H1 (cell line): ENCODE data around the gene SV2B. TPM values are rescaled to one million over a fixed set of nuclear protein-coding genes. Genes with fewer than 3 reads are reported as not detected.

Source experiments
- CTCF ChIA-PET: fragments of 300-600 bp; sonication (Branson Sonifier 250); formaldehyde crosslinking; loops from one replicate; lab custom pipeline; 2021; ENCODE audit not compliant: partially characterized antibody; lab: Charles Lee
- POLR2A ChIA-PET: fragments of 300-600 bp; sonication (Branson Sonifier 250); formaldehyde crosslinking; loops from one replicate; lab custom pipeline; 2021; ENCODE audit warnings: inconsistent platforms; ENCODE audit not compliant: partially characterized antibody; lab: Charles Lee
- DNase-seq, 2 experiments: peaks; one replicate each; pipeline versions ENCODE4 v3.0.0 to v3.0.0-alpha.2; 2010 to 2022; ENCODE audit warnings: low spot score in 2 of 2, low read depth in 1 of 2, mixed read lengths in 1 of 2
- FAIRE-seq: peaks from 2 replicates; lab custom pipeline; 2011; peaks lifted over from hg19 to GRCh38; lab: Jason Lieb, UNC
- H2AFZ ChIP-seq: 2 replicates; pipeline ENCODE4 v1.8.1; 2012; ENCODE audit warnings: low read length, inconsistent platforms
- H2AK5ac ChIP-seq: 2 replicates; pipeline ENCODE4 v1.6.1; 2013; ENCODE audit warnings: low read depth, low read length
- H2BK120ac ChIP-seq: replicated peaks from 2 replicates; pipeline ENCODE3; 2013; ENCODE audit warnings: low read depth, low read length, inconsistent platforms
- H2BK12ac ChIP-seq: 2 replicates; pipeline ENCODE4 v1.6.1; 2013; ENCODE audit warnings: low read depth, low read length
- H2BK15ac ChIP-seq: 2 replicates; pipeline ENCODE4 v1.6.1; 2013; ENCODE audit warnings: low read length
- H2BK20ac ChIP-seq: 2 replicates; pipeline ENCODE4 v1.6.1; 2013; ENCODE audit warnings: low read length
- H2BK5ac ChIP-seq: 2 replicates; pipeline ENCODE4 v1.6.1; 2013; ENCODE audit warnings: low read depth, low read length
- H3K14ac ChIP-seq: 2 replicates; pipeline ENCODE4 v1.6.1; 2013; ENCODE audit warnings: inconsistent platforms; ENCODE audit not compliant: insufficient read length
- H3K18ac ChIP-seq: 2 replicates; pipeline ENCODE4 v1.6.1; 2013; ENCODE audit warnings: low read length; ENCODE audit errors: extremely low read depth
- H3K23ac ChIP-seq: 2 replicates; pipeline ENCODE4 v1.6.1; 2013; ENCODE audit warnings: inconsistent platforms; ENCODE audit not compliant: insufficient read length
- H3K23me2 ChIP-seq: 2 replicates; pipeline ENCODE4 v1.6.1; 2013; ENCODE audit warnings: low read depth, low read length
- H3K27ac ChIP-seq: 2 replicates; pipeline ENCODE4 v1.6.1; 2011; ENCODE audit warnings: low read depth, low read length, inconsistent platforms
- H3K27me3 ChIP-seq, 4 experiments: replicated peaks in 1 of 4; 1 replicate in 1 of 4; 2 replicates in 3 of 4; pipeline versions ENCODE4 v1.6.1 to v1.8.1; 2011 to 2013; ENCODE audit warnings: low read length in 3 of 4, mild to moderate bottlenecking in 3 of 4, inconsistent platforms in 2 of 4, mixed read lengths in 2 of 4, moderate library complexity in 1 of 4; ENCODE audit not compliant: control insufficient read depth in 3 of 4, insufficient read depth in 3 of 4; ENCODE audit errors: extremely low read depth in 1 of 4
- H3K36me3 ChIP-seq, 4 experiments: 2 replicates each; pipeline versions ENCODE4 v1.6.1 to v1.8.1; 2011 to 2013; ENCODE audit warnings: mild to moderate bottlenecking in 4 of 4, low read length in 3 of 4, moderate library complexity in 2 of 4, control low read depth in 1 of 4, inconsistent platforms in 1 of 4; ENCODE audit not compliant: insufficient read depth in 4 of 4, control insufficient read depth in 2 of 4
- H3K4ac ChIP-seq: replicated peaks from 2 replicates; pipeline ENCODE3; 2013; ENCODE audit warnings: low read length, low read depth, mixed read lengths, inconsistent platforms; ENCODE audit not compliant: insufficient read length
- H3K4me1 ChIP-seq, 4 experiments: replicated peaks in 1 of 4; 1 replicate in 1 of 4; 2 replicates in 3 of 4; pipeline versions ENCODE4 v1.6.1 to v1.8.1; 2011 to 2013; ENCODE audit warnings: low read length in 3 of 4, inconsistent platforms in 2 of 4, mixed read lengths in 1 of 4; ENCODE audit not compliant: insufficient read depth in 4 of 4, control insufficient read depth in 3 of 4
- H3K4me2 ChIP-seq, 2 experiments: 2 replicates each; pipeline versions ENCODE4 v1.6.1 to v1.8.1; 2011 to 2013; ENCODE audit warnings: low read depth in 2 of 2, low read length in 2 of 2, control low read depth in 1 of 2, inconsistent platforms in 1 of 2, mild to moderate bottlenecking in 1 of 2; ENCODE audit not compliant: insufficient read depth in 1 of 2
- H3K4me3 ChIP-seq, 4 experiments: fragments of 200-600, 300-600 bp in 1 of 4; sonication (generic), shearing (Covaris generic), sonication (Bioruptor Twin) in 1 of 4; 2 replicates each; pipeline versions ENCODE4 v1.5.1 to v1.8.1; 2011 to 2016; ENCODE audit warnings: low read length in 4 of 4, low read depth in 3 of 4, control low read depth in 2 of 4, inconsistent platforms in 2 of 4, mild to moderate bottlenecking in 2 of 4, mixed read lengths in 1 of 4, moderate library complexity in 1 of 4; ENCODE audit not compliant: insufficient read depth in 2 of 4; ENCODE audit errors: extremely low read depth in 1 of 4
- H3K56ac ChIP-seq: replicated peaks from 2 replicates; pipeline ENCODE3; 2013; ENCODE audit warnings: low read depth, mild to moderate bottlenecking, mixed read lengths, low read length, inconsistent platforms; ENCODE audit not compliant: insufficient read length
- H3K79me1 ChIP-seq: 2 replicates; pipeline ENCODE4 v1.6.1; 2013; ENCODE audit warnings: low read depth, low read length, control low read depth
- H3K79me2 ChIP-seq, 2 experiments: 2 replicates each; pipeline versions ENCODE4 v1.6.1 to v1.8.1; 2012 to 2013; ENCODE audit warnings: low read length in 2 of 2, mild to moderate bottlenecking in 2 of 2, inconsistent platforms in 1 of 2; ENCODE audit not compliant: insufficient read depth in 2 of 2, control insufficient read depth in 1 of 2
- H3K9ac ChIP-seq, 4 experiments: replicated peaks in 1 of 4; 1 replicate in 1 of 4; 2 replicates in 3 of 4; pipeline versions ENCODE4 v1.6.1 to v1.8.1; 2011 to 2013; ENCODE audit warnings: low read depth in 3 of 4, low read length in 3 of 4, control low read depth in 2 of 4, mild to moderate bottlenecking in 2 of 4, moderate library complexity in 2 of 4, inconsistent platforms in 1 of 4; ENCODE audit errors: extremely low read depth in 1 of 4
- H3K9me3 ChIP-seq, 2 experiments: 2 replicates each; pipeline versions ENCODE4 v1.6.1 to v1.8.1; 2012 to 2013; ENCODE audit warnings: mild to moderate bottlenecking in 2 of 2, moderate library complexity in 2 of 2, control low read depth in 1 of 2, inconsistent platforms in 1 of 2, low read depth in 1 of 2, low read length in 1 of 2, mixed read lengths in 1 of 2; ENCODE audit not compliant: insufficient read depth in 2 of 2
- H4K20me1 ChIP-seq, 2 experiments: replicated peaks in 1 of 2; 2 replicates each; pipeline versions ENCODE3 to v1.8.1; 2011 to 2013; ENCODE audit warnings: inconsistent platforms in 2 of 2, low read length in 2 of 2, mild to moderate bottlenecking in 1 of 2; ENCODE audit not compliant: insufficient read depth in 2 of 2, control insufficient read depth in 1 of 2
- H4K5ac ChIP-seq: 2 replicates; pipeline ENCODE4 v1.6.1; 2013; ENCODE audit warnings: low read length, low read depth, mixed read lengths, inconsistent platforms; ENCODE audit not compliant: insufficient read length
- H4K8ac ChIP-seq: 2 replicates; pipeline ENCODE4 v1.8.0; 2013; ENCODE audit warnings: mild to moderate bottlenecking, moderate library complexity, low read length, inconsistent platforms; ENCODE audit not compliant: insufficient read depth; ENCODE audit errors: extremely low read depth
- H4K91ac ChIP-seq: replicated peaks from 2 replicates; pipeline ENCODE3; 2013; ENCODE audit warnings: low read length, mixed read lengths, inconsistent platforms; ENCODE audit not compliant: insufficient read length
- CTBP2 ChIP-seq: IDR thresholded peaks from 2 replicates; pipeline ENCODE4 v1.7.0; 2011; ENCODE audit warnings: borderline replicate concordance, mild to moderate bottlenecking, moderate library complexity, mixed read lengths, low read length; ENCODE audit not compliant: insufficient read depth, insufficient read length
- CTCF ChIP-seq, 3 experiments: IDR thresholded peaks; 1 replicate in 2 of 3; 2 replicates in 1 of 3; pipeline versions ENCODE4 v1.5.1 to v1.6.1; 2011; ENCODE audit warnings: low read length in 3 of 3, mild to moderate bottlenecking in 3 of 3, inconsistent platforms in 2 of 3, low read depth in 1 of 3, moderate library complexity in 1 of 3; ENCODE audit not compliant: insufficient read depth in 1 of 3; ENCODE audit errors: control extremely low read depth in 1 of 3
- E2F6 ChIP-seq: IDR thresholded peaks from 2 replicates; pipeline ENCODE4 v1.6.1; 2012; ENCODE audit warnings: inconsistent platforms
- RAD21 ChIP-seq, 2 experiments: IDR thresholded peaks in 1 of 2; conservative IDR thresholded peaks in 1 of 2; 2 replicates each; pipeline ENCODE4 v1.6.1; 2011; ENCODE audit warnings: low read depth in 2 of 2, low read length in 2 of 2, improper control_type of control experiment in 1 of 2, inconsistent platforms in 1 of 2, mild to moderate bottlenecking in 1 of 2, moderate library complexity in 1 of 2
- TBP ChIP-seq: IDR thresholded peaks from 2 replicates; pipeline ENCODE4 v1.6.1; 2011; ENCODE audit warnings: low read depth, low read length, improper control_type of control experiment
- WGBS, 2 experiments: shearing (Covaris generic) in 1 of 2; methylation state at CpG; one replicate each; pipeline versions ENCODE4 v1.1.6 to v1.1.7; 2013 to 2015; ENCODE audit warnings: low lambda C conversion rate in 2 of 2, mixed read lengths in 2 of 2, inconsistent platforms in 1 of 2, low coverage in 1 of 2, missing lambda C conversion rate in 1 of 2; ENCODE audit not compliant: insufficient replicate concordance in 2 of 2, insufficient coverage in 1 of 2, insufficient read length in 1 of 2; ENCODE audit errors: extremely low coverage in 1 of 2, missing lambda C conversion rate in 1 of 2; 5-methylcytosine and 5-hydroxymethylcytosine counted together
- polyA plus RNA-seq, 7 experiments: library from polyadenylated mRNA; depleted of rRNA in 3 of 7; stranded (reverse) in 5 of 7; unstranded in 2 of 7; fragments of >200 nt in 5 of 7; fragments of 200-250 nt in 2 of 7; gene quantifications; 1 replicate in 5 of 7; 2 replicates in 1 of 7; 4 replicates in 1 of 7; pipeline versions ENCODE4 v1.2.1 to v1.2.3, GENCODE V29; 2011 to 2013; ENCODE audit warnings: missing spikeins in 2 of 7, mixed read lengths in 2 of 7
- total RNA-seq: library from RNA; stranded (reverse); fragmentation: NEBNext Ultra II Directional; extraction: Animal tissue kit (Norgen Biotek cat#: 25700); gene quantifications from 2 replicates; pipeline ENCODE4 v1.2.1, GENCODE V29; 2021

The SV2B gene
- total and polyA plus RNA-seq, 2 of the 8 experiments (the other 6 are each of a cell fraction or from before 2014, with no cell fraction given): 0.09 to 0.20 TPM

- 34% methylated on average over 9 of the region's 11 CpGs; no CpG with 5 or more reads in 1 of the 2 experiments for WGBS, 2 experiments
- Histone ChIP-seq H3K14ac (no peak overlapping the region), H3K56ac (no peak overlapping the region), H3K23ac (no peak overlapping the region), H2BK5ac (no peak overlapping the region), H3K79me2 (no peaks in the 10 kb centered on the region), H3K23me2 (no peaks in the 10 kb centered on the region), H3K4ac (no peak overlapping the region), H4K91ac (no peak overlapping the region), H4K20me1 (no peaks in the 10 kb centered on the region), H2BK12ac (no peak overlapping the region), H3K9ac (no peak overlapping the region), H2BK120ac (no peak overlapping the region), H2BK15ac (no peak overlapping the region), H3K4me3 (no peak overlapping the region), H3K79me1 (no peaks in the 10 kb centered on the region), H3K4me1 (no peaks in the 10 kb centered on the region), H3K27ac (no peak overlapping the region), H3K9me3 (no peaks in the 10 kb centered on the region), H3K36me3 (no peaks in the 10 kb centered on the region), H2AFZ (no peak overlapping the region), H4K5ac (no peak overlapping the region), H3K27me3 (peaks cover 0 to 3% (median 2%) of the 10 kb centered on the region in 4 experiments; a peak in 3 of 7 replicates), H2AK5ac (no peak overlapping the region), H3K18ac (no peak overlapping the region), H3K4me2 (no peak overlapping the region), H2BK20ac (no peak overlapping the region), H4K8ac (no peak overlapping the region)
- ChIA-PET POLR2A (no interaction called here), CTCF (interaction anchor here (0.6 to 4.3 kb wide), 43 partner anchors 9 to 780 kb away, joined by 3 to 27 read pairs (median 4); no protein-coding TSS in a partner anchor)
- peak; percentile 31 to 52 for DNase-seq
- peak; percentile 98 for FAIRE-seq
- TF ChIP-seq RAD21 (IDR thresholded peaks at IDR 0.05 in 1 of 2, conservative IDR thresholded peaks at IDR 0.05 in 1 of 2; ENCODE audit: low read depth in 2 of 2, low read length in 2 of 2) (peak; percentile 98 to 99), CTCF (IDR thresholded peaks at IDR 0.05; ENCODE audit: control extremely low read depth in 1 of 3, insufficient read depth in 1 of 3, low read depth in 1 of 3, low read length in 3 of 3) (peak; percentile 18 to 82 (median 77)), CTBP2 (no peak), E2F6 (peak; percentile 76), TBP (no peak)
These were observed 202.8 kb downstream of the SV2B start for GRCh38 chr15:91302588-91303439.
